ENCODE data around the gene SEMA4G. TPM values are rescaled to one million over a fixed set of nuclear protein-coding genes. Genes with fewer than 3 reads are reported as not detected.

Gene SEMA4G
- total RNA-seq, 1 donor from 2014 or later: 0.26 TPM

GRCh38 chr10:100983868-100984671 lies 14.8 kb downstream of the SEMA4G start:
- FAIRE-seq (no peak), DNase-seq (ENCODE audit: low read depth) (no peak)
- Histone ChIP-seq H3K36me3 (ENCODE audit: control insufficient read depth, insufficient read depth, low read length) (peaks cover 8% of the 10 kb centered on the region), H3K27me3 (ENCODE audit: control insufficient read depth, insufficient read depth, low read length) (no peaks in the 10 kb centered on the region), H3K4me3 (ENCODE audit: low read depth, low read length) (no peak overlapping the region)
- TF ChIP-seq CTCF (IDR thresholded peaks at IDR 0.05; ENCODE audit: insufficient read depth, low read length, severe bottlenecking): no peak

- Histone ChIP-seq H3K36me3 (ENCODE audit: control insufficient read depth, insufficient read depth, low read length) (peaks cover 13% of the 10 kb centered on the region), H3K27me3 (ENCODE audit: control insufficient read depth, insufficient read depth, low read length) (no peaks in the 10 kb centered on the region), H3K4me3 (ENCODE audit: low read depth, low read length) (no peak overlapping the region)
- DNase-seq (ENCODE audit: low read depth) (no peak), FAIRE-seq (no peak)
- no peak for TF ChIP-seq CTCF (IDR thresholded peaks at IDR 0.05; ENCODE audit: insufficient read depth, low read length, severe bottlenecking)
Observed at GRCh38 chr10:100984672-100985177, 15.4 kb downstream of the SEMA4G start.

- Histone ChIP-seq H3K36me3 (ENCODE audit: control insufficient read depth, insufficient read depth, low read length) (peaks cover 14% of the 10 kb centered on the region), H3K27me3 (ENCODE audit: control insufficient read depth, insufficient read depth, low read length) (no peaks in the 10 kb centered on the region), H3K4me3 (ENCODE audit: low read depth, low read length) (no peak overlapping the region)
- no peak for TF ChIP-seq CTCF (IDR thresholded peaks at IDR 0.05; ENCODE audit: insufficient read depth, low read length, severe bottlenecking)
- FAIRE-seq (no peak), DNase-seq (ENCODE audit: low read depth) (no peak)
Observed at GRCh38 chr10:100985336-100985735, 16.0 kb downstream of the SEMA4G start.

GRCh38 chr10:100986623-100986951 lies 17.3 kb downstream of the SEMA4G start:
- peaks cover 21% of the 10 kb centered on the region for H3K36me3 ChIP-seq (ENCODE audit: control insufficient read depth, insufficient read depth, low read length)
- DNase-seq (ENCODE audit: low read depth) (no peak), FAIRE-seq (no peak)
- H3K4me3 ChIP-seq (ENCODE audit: low read depth, low read length): peak overlapping the region; percentile 89
- no peaks in the 10 kb centered on the region for H3K27me3 ChIP-seq (ENCODE audit: control insufficient read depth, insufficient read depth, low read length)
- TF ChIP-seq CTCF (IDR thresholded peaks at IDR 0.05; ENCODE audit: insufficient read depth, low read length, severe bottlenecking): no peak

- peaks cover 21% of the 10 kb centered on the region for H3K36me3 ChIP-seq (ENCODE audit: control insufficient read depth, insufficient read depth, low read length)
- H3K4me3 ChIP-seq (ENCODE audit: low read depth, low read length): peak within 1 kb of the TSS; percentile 89
- TF ChIP-seq CTCF (IDR thresholded peaks at IDR 0.05; ENCODE audit: insufficient read depth, low read length, severe bottlenecking): no peak
- H3K27me3 ChIP-seq (ENCODE audit: control insufficient read depth, insufficient read depth, low read length): no peaks in the 10 kb centered on the region
- FAIRE-seq (no peak), DNase-seq (ENCODE audit: low read depth) (peak; percentile 67)
Observed at GRCh38 chr10:100986952-100987684, 17.8 kb downstream of the SEMA4G start, which contains the start of the genes MRPL43 and TWNK. MRPL43 (minus strand) TSS chr10:100987497; CDS start chr10:100987443, 54 bp downstream. TWNK (plus strand) TSS chr10:100987543; CDS start chr10:100988211, 668 bp downstream.

Data from bronchial epithelial cell (primary cell).